Measurements from ENCODE around the gene ADARB2.

Gene ADARB2

GRCh38 chr10:1498746-1499358 is 238.5 kb downstream of the ADARB2 start (continued):
- TF ChIP-seq ZNF777 (tag by site-specific recombination; IDR thresholded peaks at IDR 0.05; ENCODE audit: borderline replicate concordance) (no peak), ZNF280D (tag by site-specific recombination; IDR thresholded peaks at IDR 0.05) (peak; percentile 87), HIC1 (tag by site-specific recombination; IDR thresholded peaks at IDR 0.05) (peak; percentile 94), ZNF664 (tag by site-specific recombination; IDR thresholded peaks at IDR 0.05) (peak; percentile 4), ZNF76 (tag by site-specific recombination; IDR thresholded peaks at IDR 0.05; ENCODE audit: borderline replicate concordance, low read depth) (peak; percentile 63), ZNF146 (tag by site-specific recombination; IDR thresholded peaks at IDR 0.05) (peak; percentile 64), ZNF354C (tag by site-specific recombination; IDR thresholded peaks at IDR 0.05; ENCODE audit: borderline replicate concordance, low read depth) (no peak; the same call in 1 of the 2 replicates), BCL11B (tag by site-specific recombination; IDR thresholded peaks at IDR 0.05; ENCODE audit: low read depth) (peak; percentile 22; the same call in 1 of the 2 replicates), ZNF335 (tag by site-specific recombination; conservative IDR thresholded peaks at IDR 0.05) (0 out of 2 replicates have a peak, but pooled peaks have one; percentile 7), ZNF157 (tag by site-specific recombination; IDR thresholded peaks at IDR 0.05) (0 out of 2 replicates have a peak, but pooled peaks have one; percentile 45), PRDM4 (tag by site-specific recombination; IDR thresholded peaks at IDR 0.05) (no peak), RBAK (tag by site-specific recombination; IDR thresholded peaks at IDR 0.05) (peak; percentile 80), OVOL3 (tag by site-specific recombination; IDR thresholded peaks at IDR 0.05) (no peak), ZNF549 (tag by site-specific recombination; IDR thresholded peaks at IDR 0.05) (no peak), ZNF274 (IDR thresholded peaks at IDR 0.05; ENCODE audit: low read length) (no peak), ZNF274 (tag by site-specific recombination; IDR thresholded peaks at IDR 0.05; ENCODE audit: borderline replicate concordance) (0 out of 2 replicates have a peak, but pooled peaks have one; percentile 27), ZNF776 (tag by site-specific recombination; IDR thresholded peaks at IDR 0.05; ENCODE audit: borderline replicate concordance) (0 out of 2 replicates have a peak, but pooled peaks have one; percentile 60), ZNF558 (tag by site-specific recombination; IDR thresholded peaks at IDR 0.05) (peak; percentile 82; the same call in 1 of the 2 replicates), ZBTB26 (tag by site-specific recombination; optimal IDR thresholded peaks at IDR 0.05) (no peak), ZFP41 (tag by site-specific recombination; IDR thresholded peaks at IDR 0.05; ENCODE audit: borderline replicate concordance) (peak; percentile 91), ZNF624 (tag by site-specific recombination; IDR thresholded peaks at IDR 0.05) (no peak), ZNF114 (tag by site-specific recombination; IDR thresholded peaks at IDR 0.05) (0 out of 2 replicates have a peak, but pooled peaks have one; percentile 50), SP7 (tag by site-specific recombination; IDR thresholded peaks at IDR 0.05) (peak; percentile 95), ZNF621 (tag by site-specific recombination; IDR thresholded peaks at IDR 0.05) (peak; percentile 87), ZNF580 (tag by site-specific recombination; IDR thresholded peaks at IDR 0.05) (peak; percentile 38; the same call in 1 of the 2 replicates), ZFP69B (tag by site-specific recombination; IDR thresholded peaks at IDR 0.05) (peak; percentile 87; the same call in 1 of the 2 replicates), ZFHX2 (tag by site-specific recombination; conservative IDR thresholded peaks at IDR 0.05) (no peak), ZNF473 (tag by site-specific recombination; IDR thresholded peaks at IDR 0.05) (peak; percentile 88), ZNF701 (tag by site-specific recombination; IDR thresholded peaks at IDR 0.05) (0 out of 2 replicates have a peak, but pooled peaks have one; percentile 27), ZNF571 (tag by site-specific recombination; IDR thresholded peaks at IDR 0.05) (peak; percentile 76; the same call in 1 of the 2 replicates)
